GM10266 (cell line): ENCODE measurements around the gene STRBP.
"Not testable (repeated sequence)": the region's sequence is repeated elsewhere in the genome, so short reads cannot be mapped to it uniquely, and the experiment has no call there.

ENCODE experiments used
- DNase-seq: peaks from one replicate; pipeline ENCODE4 v3.0.0; 2012; ENCODE audit errors: extremely low spot score
- CTCF ChIP-seq: IDR thresholded peaks from 2 replicates; pipeline ENCODE4 v1.5.1; 2012; ENCODE audit warnings: mild to moderate bottlenecking, low read depth; ENCODE audit not compliant: control insufficient read depth, insufficient read depth; ENCODE audit errors: missing control alignments

STRBP gene

DNA sequence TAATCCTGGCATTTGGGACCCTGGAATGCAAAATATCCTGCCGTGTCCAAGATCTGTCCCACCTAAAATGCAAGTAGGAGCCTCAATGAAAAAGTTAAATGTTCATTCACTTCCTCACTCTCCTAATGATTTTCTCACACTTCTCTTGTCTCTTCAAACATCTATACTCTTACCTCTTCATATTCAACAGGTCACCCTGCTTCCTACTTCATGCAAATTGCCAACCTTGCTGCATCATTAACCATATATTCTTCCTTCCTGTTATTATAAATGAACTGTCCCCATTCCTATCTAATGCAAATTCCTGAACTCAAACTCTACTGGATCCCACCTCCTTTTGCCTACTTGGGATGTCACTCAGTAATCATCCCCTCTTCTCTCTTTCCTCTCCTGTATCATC is 74.4 kb downstream of the STRBP start:
- TF ChIP-seq CTCF, result no peak

DNA sequence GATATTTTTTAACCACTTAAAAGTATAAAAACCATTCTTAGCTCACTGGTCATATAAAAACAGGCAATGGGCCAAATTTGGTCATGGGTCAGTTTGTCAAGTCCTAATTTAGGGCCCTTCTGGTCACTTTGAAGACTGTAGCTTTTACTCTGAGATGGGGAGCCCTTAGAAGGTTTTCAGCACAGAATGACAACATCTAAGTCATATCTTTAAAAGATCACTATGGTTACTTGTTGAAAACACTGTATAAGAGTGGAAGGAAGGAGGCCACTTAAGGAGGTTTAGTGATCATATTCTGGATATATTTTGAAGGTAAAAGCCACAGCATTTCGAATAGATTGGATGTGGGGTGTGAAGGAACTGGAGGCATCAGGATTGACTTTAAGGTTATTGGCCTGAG is 76.7 kb downstream of the STRBP start:
- TF ChIP-seq CTCF, result no peak
- DNase-seq, result no peak

More for the DNA sequence above, 74.4 kb downstream of the STRBP start:
- no peak for DNase-seq

- no peak for TF ChIP-seq CTCF
- no peak for DNase-seq
Observed at GRCh38 chr9:123191260-123191659, 77.1 kb downstream of the STRBP start.

DNA sequence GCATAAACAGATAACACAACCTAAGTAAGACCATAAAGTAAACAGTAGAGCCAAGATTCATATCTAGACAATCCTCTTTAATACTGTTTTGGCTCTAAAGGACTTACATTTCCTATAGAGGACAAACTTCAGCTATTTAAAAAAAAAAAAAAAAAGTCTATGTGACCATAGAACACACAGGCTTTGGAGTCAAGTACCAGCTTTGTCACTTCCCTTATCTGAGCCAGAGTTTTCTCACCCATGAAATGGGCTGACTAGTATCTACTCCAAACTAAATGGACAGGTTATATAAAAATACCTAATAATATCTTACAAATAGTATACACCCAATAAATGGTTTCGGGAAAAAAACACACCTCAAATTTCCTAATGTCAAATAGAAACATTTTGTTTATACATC is 81.3 kb downstream of the STRBP start:
- TF ChIP-seq CTCF, result no peak
- DNase-seq, result no peak

- DNase-seq, result not testable (repeated sequence)
Observed at GRCh38 chr9:123186029-123186428, 82.4 kb downstream of the STRBP start.

DNA sequence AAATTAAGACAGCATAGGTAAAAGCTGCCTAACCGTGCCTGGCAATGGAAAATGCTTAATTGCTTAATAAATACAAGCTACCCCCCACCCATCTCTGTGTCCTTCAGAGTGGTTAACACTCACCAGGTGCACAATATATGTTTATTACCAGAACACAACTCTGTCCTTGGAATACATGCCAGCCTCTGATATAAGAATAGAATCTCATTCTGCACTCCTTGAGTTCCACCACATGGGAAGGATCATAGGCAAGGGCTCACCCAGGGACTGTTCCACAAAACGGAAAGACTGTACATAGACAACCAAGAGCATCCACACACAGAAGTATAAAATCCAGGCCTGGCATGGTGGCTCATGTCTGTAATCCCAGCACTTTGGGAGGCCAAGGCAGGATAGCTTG is 91.4 kb downstream of the STRBP start:
- DNase-seq, result no peak
- no peak for TF ChIP-seq CTCF

DNA sequence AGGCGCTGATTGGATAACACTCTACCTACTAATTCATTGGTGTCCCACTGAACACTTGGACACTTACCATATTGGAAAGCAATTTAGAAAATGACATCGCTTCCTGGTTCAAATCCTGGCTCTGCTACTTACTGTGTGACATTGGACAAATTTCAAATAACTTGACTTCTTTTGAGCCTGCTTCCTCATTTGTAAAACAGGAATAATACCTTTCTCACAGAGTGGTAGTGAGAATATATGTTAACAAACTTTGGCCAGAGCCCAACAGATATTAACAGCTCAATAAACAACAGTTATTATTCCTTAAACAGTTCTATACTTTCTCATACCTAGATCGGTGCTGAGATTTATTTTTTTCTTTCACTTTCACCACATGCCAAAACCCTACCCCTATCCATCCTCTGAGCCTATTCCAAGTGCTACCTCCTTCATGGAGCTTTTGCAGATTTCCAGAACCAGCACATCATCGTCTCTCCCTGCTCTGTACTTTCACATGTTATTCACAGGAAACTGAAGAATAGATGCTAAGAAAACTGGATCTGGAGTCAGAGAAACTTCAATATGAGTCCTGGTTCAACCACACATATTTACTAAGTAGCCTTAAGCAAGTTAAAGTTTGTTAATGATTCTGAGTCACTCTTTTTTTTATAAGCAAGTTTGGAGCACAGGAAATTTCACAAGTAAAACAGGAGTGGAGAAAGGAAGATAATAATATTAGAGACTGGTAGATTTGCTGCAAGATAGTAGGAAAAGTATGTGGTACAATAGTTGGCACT is 92.3 kb downstream of the STRBP start:
- no peak for TF ChIP-seq CTCF
- DNase-seq, result no peak
